ENCODE results near the gene FBN2. TPM values are rescaled to one million over a fixed set of nuclear protein-coding genes. Genes with fewer than 3 reads are reported as not detected.
"Not testable (repeated sequence)": the region's sequence is repeated elsewhere in the genome, so short reads cannot be mapped to it uniquely, and the experiment has no call there.

Gene FBN2
- total and polyA plus RNA-seq, 12 donors = 2.9 to 28.9 (median 13.5) TPM

DNA sequence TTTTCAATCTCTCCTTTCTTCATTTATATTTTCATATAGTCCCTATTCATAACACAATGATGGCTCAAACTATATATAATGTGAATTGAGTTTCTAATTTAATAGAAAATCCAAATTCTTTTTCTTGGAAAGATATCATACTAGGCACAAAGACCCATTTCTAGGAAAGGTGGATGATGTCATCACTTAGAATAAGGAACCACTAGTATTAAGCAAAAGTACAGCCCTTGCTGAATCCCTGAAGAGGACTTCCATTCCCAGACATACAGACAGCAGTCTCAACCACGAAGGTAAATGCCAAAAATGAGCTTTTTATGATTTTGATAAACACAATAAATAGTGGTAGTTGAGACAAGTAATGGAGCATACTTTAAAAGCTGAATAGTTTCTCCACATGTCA, 210.0 kb downstream of the FBN2 start:
- Histone ChIP-seq H3K36me3 (no peaks in the 10 kb centered on the region), H3K27me3 (no peaks in the 10 kb centered on the region), H3K27ac (peak overlapping the region in 2 of 10 donors; percentile 2 to 54), H3K4me1 (peaks cover 0 to 18% (median 5%) of the 10 kb centered on the region in 9 donors), H3K4me3 (no peak overlapping the region), H3K9me3 (no peaks in the 10 kb centered on the region)
- intact Hi-C loops (cut with DNase I) = loop anchor here in 1 of 10 donors (5.0 kb wide), 1 partner anchor 599 kb away; no protein-coding TSS in a partner anchor
- no peak for ATAC-seq
- WGBS, 2 donors = 66 to 92% methylated on average over 1 of the region's 1 CpG
- TF ChIP-seq, protein P1, sequence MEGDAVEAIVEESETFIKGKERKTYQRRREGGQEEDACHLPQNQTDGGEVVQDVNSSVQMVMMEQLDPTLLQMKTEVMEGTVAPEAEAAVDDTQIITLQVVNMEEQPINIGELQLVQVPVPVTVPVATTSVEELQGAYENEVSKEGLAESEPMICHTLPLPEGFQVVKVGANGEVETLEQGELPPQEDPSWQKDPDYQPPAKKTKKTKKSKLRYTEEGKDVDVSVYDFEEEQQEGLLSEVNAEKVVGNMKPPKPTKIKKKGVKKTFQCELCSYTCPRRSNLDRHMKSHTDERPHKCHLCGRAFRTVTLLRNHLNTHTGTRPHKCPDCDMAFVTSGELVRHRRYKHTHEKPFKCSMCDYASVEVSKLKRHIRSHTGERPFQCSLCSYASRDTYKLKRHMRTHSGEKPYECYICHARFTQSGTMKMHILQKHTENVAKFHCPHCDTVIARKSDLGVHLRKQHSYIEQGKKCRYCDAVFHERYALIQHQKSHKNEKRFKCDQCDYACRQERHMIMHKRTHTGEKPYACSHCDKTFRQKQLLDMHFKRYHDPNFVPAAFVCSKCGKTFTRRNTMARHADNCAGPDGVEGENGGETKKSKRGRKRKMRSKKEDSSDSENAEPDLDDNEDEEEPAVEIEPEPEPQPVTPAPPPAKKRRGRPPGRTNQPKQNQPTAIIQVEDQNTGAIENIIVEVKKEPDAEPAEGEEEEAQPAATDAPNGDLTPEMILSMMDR (IDR thresholded peaks at IDR 0.05) = no peak
- no peak for DNase-seq

DNA sequence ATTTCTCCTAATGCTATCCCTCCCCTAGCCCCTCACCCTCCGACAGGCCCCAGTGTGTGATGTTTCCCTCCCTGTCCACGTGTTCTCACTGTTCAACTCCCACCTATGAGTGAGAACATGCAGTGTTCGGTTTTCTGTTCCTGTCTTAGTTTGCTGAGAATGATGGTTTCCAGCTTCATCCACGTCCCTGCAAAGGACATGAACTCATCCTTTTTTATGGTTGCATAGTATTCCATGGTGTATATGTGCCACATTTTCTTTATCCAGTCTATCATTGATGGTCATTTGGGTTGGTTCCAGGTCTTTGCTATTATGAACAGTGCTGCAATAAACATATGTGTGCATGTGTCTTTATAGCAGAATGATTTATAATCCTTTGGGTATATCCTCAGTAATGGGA, 216.6 kb downstream of the FBN2 start:
- H3K9me3 ChIP-seq; H3K27me3 ChIP-seq; H3K36me3 ChIP-seq; DNase-seq; ATAC-seq; H3K27ac ChIP-seq; H3K4me3 ChIP-seq; intact Hi-C loops (cut with DNase I); H3K4me1 ChIP-seq: not testable (repeated sequence)
- 92 to 95% methylated on average over 4 of the region's 4 CpGs for WGBS, 2 donors

DNA sequence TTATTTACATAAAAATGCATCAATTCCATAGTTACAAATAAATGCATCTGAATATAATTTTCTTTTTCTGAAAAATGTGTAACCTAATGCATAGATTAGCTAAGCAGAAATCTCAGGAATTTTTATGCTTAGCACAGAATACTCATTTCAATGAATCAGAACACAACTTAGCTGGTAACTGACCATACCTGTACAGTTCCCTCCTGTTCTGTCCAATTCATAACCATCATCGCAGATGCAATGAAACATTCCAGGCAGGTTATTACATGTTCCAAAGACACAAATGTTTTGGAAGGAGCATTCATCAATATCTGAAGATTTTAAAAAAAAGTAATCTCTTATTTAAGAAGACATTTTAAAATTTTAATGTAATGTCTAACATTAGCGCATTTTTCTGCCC, 219.4 kb downstream of the FBN2 start:
- DNase-seq = no peak

DNA sequence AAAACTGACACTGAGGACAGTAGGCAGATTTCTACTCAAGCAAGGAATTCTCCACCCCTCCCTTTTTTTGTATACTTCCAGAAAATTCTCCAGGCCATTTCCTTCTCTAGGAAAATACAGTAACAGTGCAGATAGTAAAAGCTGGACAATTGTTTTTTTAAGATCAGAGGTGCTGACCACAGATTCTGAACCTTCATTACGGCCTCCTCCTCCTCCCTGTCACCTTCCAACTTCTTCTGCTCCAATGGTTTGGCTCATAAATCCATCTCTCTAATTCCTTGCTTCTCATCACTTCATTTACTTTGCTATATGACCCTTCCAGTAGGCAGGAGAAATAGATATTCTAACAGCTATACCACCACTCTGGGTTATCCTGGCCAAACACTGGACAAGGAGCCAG, 220.6 kb downstream of the FBN2 start:
- Histone ChIP-seq H3K4me3 (no peak overlapping the region), H3K27me3 (no peaks in the 10 kb centered on the region), H3K4me1 (no peaks in the 10 kb centered on the region), H3K36me3 (no peaks in the 10 kb centered on the region), H3K9me3 (peaks cover 0 to 8% (median 0%) of the 10 kb centered on the region in 11 donors), H3K27ac (no peak overlapping the region)
- intact Hi-C loops (cut with DNase I) = no loop called here
- 76 to 86% methylated on average over 1 of the region's 1 CpG for WGBS, 2 donors
- no peak for ATAC-seq
- no peak for DNase-seq
- TF ChIP-seq, protein P1 (IDR thresholded peaks at IDR 0.05) = no peak

More for the DNA sequence above, 219.4 kb downstream of the FBN2 start:
- Histone ChIP-seq H3K36me3 (no peaks in the 10 kb centered on the region), H3K27me3 (no peaks in the 10 kb centered on the region), H3K4me1 (no peaks in the 10 kb centered on the region), H3K9me3 (peaks cover 0 to 8% (median 0%) of the 10 kb centered on the region in 11 donors), H3K27ac (no peak overlapping the region), H3K4me3 (no peak overlapping the region)
- no peak for ATAC-seq
- intact Hi-C loops (cut with DNase I) = no loop called here
- TF ChIP-seq, protein P1 (IDR thresholded peaks at IDR 0.05) = no peak
- 96 to 99% methylated on average over 2 of the region's 2 CpGs for WGBS, 2 donors

DNA sequence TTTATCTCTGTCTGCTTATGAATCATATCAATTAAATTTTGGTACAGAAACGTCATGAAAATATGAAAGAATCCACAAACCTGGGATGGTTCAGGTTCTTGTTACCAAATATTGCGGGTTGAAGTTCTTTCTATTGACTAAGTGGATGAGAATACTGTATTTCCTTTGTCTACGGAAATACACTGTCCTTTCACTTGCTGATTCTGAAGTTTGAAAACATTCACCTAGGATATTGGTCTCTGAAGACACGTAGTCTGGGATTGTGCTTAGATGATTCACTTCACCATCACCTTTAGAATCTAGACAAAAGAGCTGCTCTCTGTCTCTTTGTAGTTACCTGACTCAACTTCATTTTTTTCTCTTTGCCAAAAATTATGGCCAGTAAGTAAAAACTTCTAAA, 222.4 kb downstream of the FBN2 start:
- H3K27me3 ChIP-seq = no peaks in the 10 kb centered on the region
- H3K9me3 ChIP-seq = no peaks in the 10 kb centered on the region
- no peak for DNase-seq
- no peak overlapping the region for H3K4me3 ChIP-seq
- TF ChIP-seq, protein P1 (IDR thresholded peaks at IDR 0.05) = no peak
- 86 to 90% methylated on average over 4 of the region's 4 CpGs for WGBS, 2 donors
- H3K27ac ChIP-seq = no peak overlapping the region
- no peak for ATAC-seq
- no peaks in the 10 kb centered on the region for H3K36me3 ChIP-seq
- intact Hi-C loops (cut with DNase I) = no loop called here
- peaks cover 0 to 10% (median 0%) of the 10 kb centered on the region in 9 donors for H3K4me1 ChIP-seq

Measured in heart right ventricle (tissue), 16 donors.